ENCODE results near the gene ZFYVE28.

Gene ZFYVE28

DNA sequence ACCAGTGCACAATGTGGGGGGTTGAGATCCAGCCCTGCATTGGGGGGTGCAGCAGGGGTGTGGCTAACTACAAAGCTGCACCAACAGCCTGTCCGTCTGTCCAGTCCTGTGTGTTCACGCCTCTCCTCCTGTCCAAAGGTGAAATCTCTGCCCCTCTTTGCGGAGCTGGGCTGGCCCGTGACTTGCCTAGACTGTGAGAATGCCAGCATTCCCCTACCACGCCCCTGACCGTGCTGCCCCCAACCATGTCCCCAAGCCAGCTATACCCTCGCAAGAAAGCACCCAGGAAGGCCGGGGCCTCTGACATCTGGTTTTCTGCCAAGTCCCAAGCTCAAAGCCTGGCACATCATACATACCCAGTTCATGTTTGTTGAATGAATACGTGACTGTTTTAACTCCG, 19.2 kb downstream of the ZFYVE28 start:
- H2BK15ac ChIP-seq (replicated peaks; ENCODE audit: low read depth) = no peak overlapping the region
- no peak overlapping the region for H3K23ac ChIP-seq (ENCODE audit: low read length)
- H3K4ac ChIP-seq (ENCODE audit: low read depth, low read length) = no peak overlapping the region
- H3K79me2 ChIP-seq (ENCODE audit: control insufficient read depth, insufficient read depth, low read length) = no peaks in the 10 kb centered on the region
- H3K4me3 ChIP-seq (ENCODE audit: low read length) = no peak overlapping the region
- H4K8ac ChIP-seq (ENCODE audit: low read depth, low read length) = no peak overlapping the region
- no peak overlapping the region for H3K4me2 ChIP-seq (ENCODE audit: low read length)
- H3K9ac ChIP-seq (ENCODE audit: low read length) = no peak overlapping the region
- no peak overlapping the region for H2AK5ac ChIP-seq (ENCODE audit: low read length)
- no peak overlapping the region for H3K18ac ChIP-seq (ENCODE audit: low read length)
- WGBS (ENCODE audit: extremely low coverage, insufficient coverage, low lambda C conversion rate) = no CpG with 5 or more reads among the region's 10 CpGs
- no peak overlapping the region for H3K27ac ChIP-seq (ENCODE audit: low read depth, low read length)
- H4K5ac ChIP-seq (ENCODE audit: low read length) = no peak overlapping the region
- DNase-seq = no peak
- H3K56ac ChIP-seq (ENCODE audit: low read length) = no peak overlapping the region
- H3K36me3 ChIP-seq (ENCODE audit: control insufficient read depth, insufficient read depth, low read length) = no peaks in the 10 kb centered on the region
- H3K27me3 ChIP-seq (ENCODE audit: insufficient read depth, low read length, poor library complexity) = no peaks in the 10 kb centered on the region
- H3K79me1 ChIP-seq (ENCODE audit: low read length) = no peaks in the 10 kb centered on the region
- H3K4me1 ChIP-seq (ENCODE audit: control insufficient read depth, low read depth, low read length) = peaks cover 6% of the 10 kb centered on the region
- H2BK120ac ChIP-seq (ENCODE audit: low read depth, low read length) = no peak overlapping the region
- no peak overlapping the region for H2BK5ac ChIP-seq (ENCODE audit: low read length)

DNA sequence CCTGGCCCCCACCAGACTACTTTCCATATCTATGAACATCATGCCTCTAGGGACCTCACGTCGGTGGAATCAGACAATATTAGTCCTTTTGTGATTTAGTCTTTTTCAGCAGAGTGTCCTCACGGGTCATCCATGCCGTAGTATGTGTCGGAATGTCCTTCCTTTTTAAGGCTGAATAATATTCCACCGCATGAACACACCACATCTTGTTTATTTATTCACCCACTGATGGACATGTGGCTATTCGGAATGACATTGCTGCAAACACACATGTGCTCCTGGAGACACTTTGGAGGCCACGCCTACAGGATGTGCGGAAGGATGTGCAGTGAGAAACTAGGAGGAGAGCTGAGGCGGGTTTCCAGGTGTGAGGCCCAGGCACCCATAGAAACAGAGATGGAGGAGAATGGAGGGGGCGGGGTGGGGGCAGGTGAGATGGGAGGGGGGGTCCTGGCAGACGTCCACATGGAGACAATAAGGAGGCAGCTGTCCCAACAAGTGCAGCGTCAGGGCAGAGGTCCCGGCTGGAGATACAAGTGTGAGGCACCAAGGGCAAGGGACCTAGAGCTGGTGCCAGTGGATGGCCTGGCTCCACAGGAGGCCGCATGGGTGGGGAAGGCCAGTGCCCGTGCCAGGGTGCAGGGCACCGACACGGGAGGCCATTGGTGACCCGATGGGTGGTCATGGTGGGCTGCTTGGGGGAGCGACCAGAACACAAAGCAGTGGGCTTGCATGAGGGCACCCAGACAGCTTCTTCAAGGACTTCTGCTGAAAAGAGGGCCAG, 20.7 kb downstream of the ZFYVE28 start:
- no peak overlapping the region for H3K9ac ChIP-seq (ENCODE audit: low read length)
- H2BK5ac ChIP-seq (ENCODE audit: low read length) = no peak overlapping the region
- H3K79me1 ChIP-seq (ENCODE audit: low read length) = no peaks in the 10 kb centered on the region
- no peak overlapping the region for H2BK15ac ChIP-seq (replicated peaks; ENCODE audit: low read depth)
- no peak overlapping the region for H3K4me2 ChIP-seq (ENCODE audit: low read length)
- H3K56ac ChIP-seq (ENCODE audit: low read length) = no peak overlapping the region
- no peak overlapping the region for H2BK120ac ChIP-seq (ENCODE audit: low read depth, low read length)
- H3K27ac ChIP-seq (ENCODE audit: low read depth, low read length) = no peak overlapping the region
- no peak overlapping the region for H3K18ac ChIP-seq (ENCODE audit: low read length)
- DNase-seq = no peak
- no peaks in the 10 kb centered on the region for H3K27me3 ChIP-seq (ENCODE audit: insufficient read depth, low read length, poor library complexity)
- H3K36me3 ChIP-seq (ENCODE audit: control insufficient read depth, insufficient read depth, low read length) = no peaks in the 10 kb centered on the region
- WGBS (ENCODE audit: extremely low coverage, insufficient coverage, low lambda C conversion rate) = no CpG with 5 or more reads among the region's 20 CpGs
- H3K79me2 ChIP-seq (ENCODE audit: control insufficient read depth, insufficient read depth, low read length) = no peaks in the 10 kb centered on the region
- H3K4me3 ChIP-seq (ENCODE audit: low read length) = no peak overlapping the region
- H3K4ac ChIP-seq (ENCODE audit: low read depth, low read length) = no peak overlapping the region
- H4K5ac ChIP-seq (ENCODE audit: low read length) = no peak overlapping the region
- H2AK5ac ChIP-seq (ENCODE audit: low read length) = no peak overlapping the region
- H3K23ac ChIP-seq (ENCODE audit: low read length) = no peak overlapping the region
- no peak overlapping the region for H4K8ac ChIP-seq (ENCODE audit: low read depth, low read length)
- H3K4me1 ChIP-seq (ENCODE audit: control insufficient read depth, low read depth, low read length) = peaks cover 9% of the 10 kb centered on the region

DNA sequence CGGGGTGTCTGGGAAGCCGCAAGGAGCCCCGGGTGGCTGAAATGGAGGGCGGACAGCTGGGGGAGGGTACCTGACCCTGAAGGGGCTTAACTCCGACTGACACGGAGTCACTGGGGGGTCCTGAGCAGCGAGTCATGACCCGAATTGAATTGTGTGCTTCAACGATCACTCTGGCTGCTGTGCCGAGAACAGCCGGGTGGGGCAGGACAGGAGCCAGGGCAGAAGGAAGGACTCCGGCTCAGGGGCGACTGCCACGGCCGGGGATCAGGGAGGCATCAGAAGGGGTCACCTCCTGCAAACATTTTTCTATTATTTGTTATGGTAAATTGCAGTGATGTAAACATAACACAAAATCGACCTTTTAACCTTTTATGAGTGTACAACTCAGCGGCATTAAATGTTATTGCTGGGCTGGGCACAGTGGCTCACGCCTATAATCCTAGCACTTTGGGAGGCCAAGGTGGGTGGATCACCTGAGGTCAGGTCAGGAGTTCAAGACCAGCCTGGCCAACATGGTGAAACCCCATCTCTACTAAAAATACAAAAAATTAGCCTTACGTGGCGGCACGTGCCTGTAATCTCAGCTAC, 21.6 kb downstream of the ZFYVE28 start:
- Histone ChIP-seq H2BK5ac (ENCODE audit: low read length) (no peak overlapping the region), H3K4me2 (ENCODE audit: low read length) (no peak overlapping the region), H3K36me3 (ENCODE audit: control insufficient read depth, insufficient read depth, low read length) (no peaks in the 10 kb centered on the region), H3K27me3 (ENCODE audit: insufficient read depth, low read length, poor library complexity) (no peaks in the 10 kb centered on the region), H3K79me1 (ENCODE audit: low read length) (no peaks in the 10 kb centered on the region), H4K5ac (ENCODE audit: low read length) (no peak overlapping the region), H3K9ac (ENCODE audit: low read length) (no peak overlapping the region), H3K27ac (ENCODE audit: low read depth, low read length) (no peak overlapping the region), H3K4ac (ENCODE audit: low read depth, low read length) (no peak overlapping the region), H3K4me3 (ENCODE audit: low read length) (no peak overlapping the region), H2BK15ac (replicated peaks; ENCODE audit: low read depth) (no peak overlapping the region), H2BK120ac (ENCODE audit: low read depth, low read length) (no peak overlapping the region), H2AK5ac (ENCODE audit: low read length) (no peak overlapping the region), H3K56ac (ENCODE audit: low read length) (no peak overlapping the region), H3K23ac (ENCODE audit: low read length) (no peak overlapping the region), H3K18ac (ENCODE audit: low read length) (no peak overlapping the region), H4K8ac (ENCODE audit: low read depth, low read length) (no peak overlapping the region), H3K79me2 (ENCODE audit: control insufficient read depth, insufficient read depth, low read length) (no peaks in the 10 kb centered on the region), H3K4me1 (ENCODE audit: control insufficient read depth, low read depth, low read length) (peaks cover 5% of the 10 kb centered on the region)
- DNase-seq = no peak
- no CpG with 5 or more reads among the region's 21 CpGs for WGBS (ENCODE audit: extremely low coverage, insufficient coverage, low lambda C conversion rate)

DNA sequence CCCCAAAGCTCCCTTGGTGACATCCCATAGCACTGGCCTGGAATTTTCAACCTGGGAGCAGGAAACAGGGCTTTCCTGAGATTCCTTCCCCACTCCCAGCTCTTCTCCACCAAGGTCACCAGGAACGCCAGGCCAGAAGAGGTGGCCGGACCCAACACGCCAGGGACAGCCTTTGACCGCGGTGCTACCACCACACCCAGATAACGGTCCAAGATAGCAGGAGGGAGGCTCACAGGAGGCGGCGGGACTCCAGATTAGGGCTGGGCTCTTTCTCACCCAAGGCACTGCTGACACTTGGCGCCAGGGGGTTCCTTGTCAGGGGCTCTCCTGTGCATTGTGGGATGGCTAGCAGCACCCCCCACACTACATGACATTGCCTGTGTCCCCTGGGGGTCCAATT, 22.9 kb downstream of the ZFYVE28 start:
- H3K9ac ChIP-seq (ENCODE audit: low read length) = no peak overlapping the region
- no peak overlapping the region for H3K4me3 ChIP-seq (ENCODE audit: low read length)
- H3K23ac ChIP-seq (ENCODE audit: low read length) = no peak overlapping the region
- no peak overlapping the region for H2BK15ac ChIP-seq (replicated peaks; ENCODE audit: low read depth)
- H2AK5ac ChIP-seq (ENCODE audit: low read length) = no peak overlapping the region
- H3K79me2 ChIP-seq (ENCODE audit: control insufficient read depth, insufficient read depth, low read length) = no peaks in the 10 kb centered on the region
- no peak overlapping the region for H2BK120ac ChIP-seq (ENCODE audit: low read depth, low read length)
- no peak overlapping the region for H4K5ac ChIP-seq (ENCODE audit: low read length)
- no peak overlapping the region for H3K4me2 ChIP-seq (ENCODE audit: low read length)
- H3K36me3 ChIP-seq (ENCODE audit: control insufficient read depth, insufficient read depth, low read length) = no peaks in the 10 kb centered on the region
- H3K4me1 ChIP-seq (ENCODE audit: control insufficient read depth, low read depth, low read length) = peaks cover 3% of the 10 kb centered on the region
- WGBS (ENCODE audit: extremely low coverage, insufficient coverage, low lambda C conversion rate) = no CpG with 5 or more reads among the region's 9 CpGs
- DNase-seq = no peak
- no peaks in the 10 kb centered on the region for H3K27me3 ChIP-seq (ENCODE audit: insufficient read depth, low read length, poor library complexity)
- no peak overlapping the region for H3K27ac ChIP-seq (ENCODE audit: low read depth, low read length)
- no peaks in the 10 kb centered on the region for H3K79me1 ChIP-seq (ENCODE audit: low read length)
- H2BK5ac ChIP-seq (ENCODE audit: low read length) = no peak overlapping the region
- H3K4ac ChIP-seq (ENCODE audit: low read depth, low read length) = no peak overlapping the region
- no peak overlapping the region for H3K56ac ChIP-seq (ENCODE audit: low read length)
- H3K18ac ChIP-seq (ENCODE audit: low read length) = no peak overlapping the region
- no peak overlapping the region for H4K8ac ChIP-seq (ENCODE audit: low read depth, low read length)

DNA sequence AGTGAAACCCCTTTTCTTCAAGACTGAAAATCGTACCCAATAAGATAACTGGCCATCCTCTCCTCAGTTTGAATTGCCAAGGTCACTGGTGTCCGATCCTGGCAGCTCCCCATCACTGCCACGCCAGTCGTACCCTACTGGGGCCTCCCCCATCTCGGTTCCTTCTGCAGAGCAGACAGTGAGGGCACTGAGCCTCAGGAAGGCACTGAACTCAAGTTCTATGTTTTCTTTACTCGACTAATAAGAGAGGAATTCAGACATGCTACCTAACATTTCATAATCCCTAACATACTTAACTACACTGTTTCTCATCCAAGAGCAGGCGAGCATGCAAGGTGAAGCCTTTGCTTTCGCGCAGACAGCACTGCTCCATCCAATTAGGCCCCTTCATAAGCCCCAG, 23.4 kb downstream of the ZFYVE28 start:
- no peak overlapping the region for H2BK120ac ChIP-seq (ENCODE audit: low read depth, low read length)
- no peak overlapping the region for H3K4me2 ChIP-seq (ENCODE audit: low read length)
- H2BK5ac ChIP-seq (ENCODE audit: low read length) = no peak overlapping the region
- no peaks in the 10 kb centered on the region for H3K79me2 ChIP-seq (ENCODE audit: control insufficient read depth, insufficient read depth, low read length)
- no peak overlapping the region for H3K23ac ChIP-seq (ENCODE audit: low read length)
- no peak overlapping the region for H2BK15ac ChIP-seq (replicated peaks; ENCODE audit: low read depth)
- peaks cover 3% of the 10 kb centered on the region for H3K4me1 ChIP-seq (ENCODE audit: control insufficient read depth, low read depth, low read length)
- no CpG with 5 or more reads among the region's 9 CpGs for WGBS (ENCODE audit: extremely low coverage, insufficient coverage, low lambda C conversion rate)
- no peaks in the 10 kb centered on the region for H3K36me3 ChIP-seq (ENCODE audit: control insufficient read depth, insufficient read depth, low read length)
- no peaks in the 10 kb centered on the region for H3K27me3 ChIP-seq (ENCODE audit: insufficient read depth, low read length, poor library complexity)
- no peak overlapping the region for H4K8ac ChIP-seq (ENCODE audit: low read depth, low read length)
- no peak overlapping the region for H2AK5ac ChIP-seq (ENCODE audit: low read length)
- H3K4me3 ChIP-seq (ENCODE audit: low read length) = no peak overlapping the region
- H3K9ac ChIP-seq (ENCODE audit: low read length) = no peak overlapping the region
- H3K4ac ChIP-seq (ENCODE audit: low read depth, low read length) = no peak overlapping the region
- H4K5ac ChIP-seq (ENCODE audit: low read length) = no peak overlapping the region
- H3K27ac ChIP-seq (ENCODE audit: low read depth, low read length) = no peak overlapping the region
- H3K79me1 ChIP-seq (ENCODE audit: low read length) = no peaks in the 10 kb centered on the region
- no peak overlapping the region for H3K18ac ChIP-seq (ENCODE audit: low read length)
- H3K56ac ChIP-seq (ENCODE audit: low read length) = no peak overlapping the region
- DNase-seq = no peak

- H3K4me2 ChIP-seq (ENCODE audit: low read length) = no peak overlapping the region
Measured at GRCh38 chr4:2394528-2394927, 23.9 kb downstream of the ZFYVE28 start.

More at GRCh38 chr4:2394528-2394927, 23.9 kb downstream of the ZFYVE28 start:
- H3K23ac ChIP-seq (ENCODE audit: low read length) = no peak overlapping the region
- H3K79me1 ChIP-seq (ENCODE audit: low read length) = no peaks in the 10 kb centered on the region
- H3K56ac ChIP-seq (ENCODE audit: low read length) = no peak overlapping the region
- DNase-seq = no peak
- no peak overlapping the region for H3K27ac ChIP-seq (ENCODE audit: low read depth, low read length)
- no peak overlapping the region for H2AK5ac ChIP-seq (ENCODE audit: low read length)
- no CpG with 5 or more reads among the region's 17 CpGs for WGBS (ENCODE audit: extremely low coverage, insufficient coverage, low lambda C conversion rate)
- H4K8ac ChIP-seq (ENCODE audit: low read depth, low read length) = no peak overlapping the region
- no peak overlapping the region for H3K4me3 ChIP-seq (ENCODE audit: low read length)
- H3K36me3 ChIP-seq (ENCODE audit: control insufficient read depth, insufficient read depth, low read length) = no peaks in the 10 kb centered on the region
- no peak overlapping the region for H3K18ac ChIP-seq (ENCODE audit: low read length)
- H2BK15ac ChIP-seq (replicated peaks; ENCODE audit: low read depth) = no peak overlapping the region
- H3K27me3 ChIP-seq (ENCODE audit: insufficient read depth, low read length, poor library complexity) = no peaks in the 10 kb centered on the region
- peaks cover 3% of the 10 kb centered on the region for H3K4me1 ChIP-seq (ENCODE audit: control insufficient read depth, low read depth, low read length)
- no peak overlapping the region for H3K9ac ChIP-seq (ENCODE audit: low read length)
- no peaks in the 10 kb centered on the region for H3K79me2 ChIP-seq (ENCODE audit: control insufficient read depth, insufficient read depth, low read length)
- H4K5ac ChIP-seq (ENCODE audit: low read length) = no peak overlapping the region
- no peak overlapping the region for H2BK5ac ChIP-seq (ENCODE audit: low read length)
- H3K4ac ChIP-seq (ENCODE audit: low read depth, low read length) = no peak overlapping the region
- H2BK120ac ChIP-seq (ENCODE audit: low read depth, low read length) = no peak overlapping the region
